ENCODE measurements around the gene PKP1. TPM values are rescaled to one million over a fixed set of nuclear protein-coding genes. Genes with fewer than 3 reads are reported as not detected.

The PKP1 gene
- total RNA-seq, 1 donor, result under 0.01 TPM

DNA sequence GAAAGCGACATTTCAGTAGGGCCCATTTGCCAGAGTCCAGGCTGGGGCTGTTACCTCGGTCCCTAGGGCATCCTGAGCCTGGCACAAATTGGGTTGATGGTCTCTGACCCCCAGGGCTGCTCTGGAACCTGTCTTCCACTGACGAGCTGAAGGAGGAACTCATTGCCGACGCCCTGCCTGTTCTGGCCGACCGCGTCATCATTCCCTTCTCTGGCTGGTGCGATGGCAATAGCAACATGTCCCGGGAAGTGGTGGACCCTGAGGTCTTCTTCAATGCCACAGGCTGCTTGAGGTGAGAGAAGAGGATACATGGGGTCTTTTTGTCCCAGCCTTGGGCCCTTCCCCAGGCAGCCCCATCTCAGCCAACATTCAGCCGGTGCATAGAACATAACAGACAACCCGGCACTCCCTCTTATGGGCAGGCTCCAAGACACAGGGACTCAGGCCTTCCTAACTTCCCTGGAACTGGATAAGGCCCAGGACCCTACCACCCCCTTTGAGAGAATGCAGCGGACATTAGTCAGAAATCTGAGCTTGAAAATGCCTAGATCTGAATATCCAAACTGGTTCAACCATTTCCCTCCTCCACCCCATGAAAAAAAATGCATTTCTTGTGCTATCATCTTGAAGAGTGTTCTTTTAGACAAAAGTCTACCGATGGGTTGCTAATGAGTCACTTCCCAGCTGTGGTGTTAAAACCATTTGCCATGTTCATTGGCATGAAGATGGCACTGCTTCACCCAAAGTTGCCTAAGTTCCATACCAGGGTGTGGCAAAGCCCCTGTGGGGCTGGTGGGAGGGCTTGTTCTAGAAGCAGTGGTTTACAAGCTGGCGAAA, 35.4 kb downstream of the PKP1 start:
- no peak overlapping the region for H3K4me3 ChIP-seq (ENCODE audit: low read depth, low read length)
- DNase-seq (ENCODE audit: low read depth), result no peak
- TF ChIP-seq, protein P1, sequence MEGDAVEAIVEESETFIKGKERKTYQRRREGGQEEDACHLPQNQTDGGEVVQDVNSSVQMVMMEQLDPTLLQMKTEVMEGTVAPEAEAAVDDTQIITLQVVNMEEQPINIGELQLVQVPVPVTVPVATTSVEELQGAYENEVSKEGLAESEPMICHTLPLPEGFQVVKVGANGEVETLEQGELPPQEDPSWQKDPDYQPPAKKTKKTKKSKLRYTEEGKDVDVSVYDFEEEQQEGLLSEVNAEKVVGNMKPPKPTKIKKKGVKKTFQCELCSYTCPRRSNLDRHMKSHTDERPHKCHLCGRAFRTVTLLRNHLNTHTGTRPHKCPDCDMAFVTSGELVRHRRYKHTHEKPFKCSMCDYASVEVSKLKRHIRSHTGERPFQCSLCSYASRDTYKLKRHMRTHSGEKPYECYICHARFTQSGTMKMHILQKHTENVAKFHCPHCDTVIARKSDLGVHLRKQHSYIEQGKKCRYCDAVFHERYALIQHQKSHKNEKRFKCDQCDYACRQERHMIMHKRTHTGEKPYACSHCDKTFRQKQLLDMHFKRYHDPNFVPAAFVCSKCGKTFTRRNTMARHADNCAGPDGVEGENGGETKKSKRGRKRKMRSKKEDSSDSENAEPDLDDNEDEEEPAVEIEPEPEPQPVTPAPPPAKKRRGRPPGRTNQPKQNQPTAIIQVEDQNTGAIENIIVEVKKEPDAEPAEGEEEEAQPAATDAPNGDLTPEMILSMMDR (IDR thresholded peaks at IDR 0.05; ENCODE audit: insufficient read depth, low read length), result no peak

DNA sequence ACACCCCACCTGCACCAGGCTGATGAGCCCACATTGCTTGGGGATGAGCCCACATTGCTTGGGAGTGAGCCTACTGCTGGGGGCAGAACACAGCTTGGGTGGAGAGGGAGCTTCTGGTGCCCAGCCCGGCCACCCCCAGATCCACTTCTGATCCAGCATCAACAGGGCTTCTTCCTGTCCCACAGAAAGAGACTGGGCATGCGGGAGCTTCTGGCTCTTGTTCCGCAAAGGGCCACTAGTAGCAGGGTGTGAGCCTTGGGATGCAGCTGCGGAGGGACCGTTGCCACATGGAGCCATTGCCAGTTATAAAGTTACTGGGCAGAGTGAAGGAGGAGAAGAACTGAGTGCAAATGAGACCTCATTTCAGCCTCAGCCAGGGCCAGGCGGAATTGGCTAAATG, 36.3 kb downstream of the PKP1 start:
- DNase-seq (ENCODE audit: low read depth), result no peak

DNA sequence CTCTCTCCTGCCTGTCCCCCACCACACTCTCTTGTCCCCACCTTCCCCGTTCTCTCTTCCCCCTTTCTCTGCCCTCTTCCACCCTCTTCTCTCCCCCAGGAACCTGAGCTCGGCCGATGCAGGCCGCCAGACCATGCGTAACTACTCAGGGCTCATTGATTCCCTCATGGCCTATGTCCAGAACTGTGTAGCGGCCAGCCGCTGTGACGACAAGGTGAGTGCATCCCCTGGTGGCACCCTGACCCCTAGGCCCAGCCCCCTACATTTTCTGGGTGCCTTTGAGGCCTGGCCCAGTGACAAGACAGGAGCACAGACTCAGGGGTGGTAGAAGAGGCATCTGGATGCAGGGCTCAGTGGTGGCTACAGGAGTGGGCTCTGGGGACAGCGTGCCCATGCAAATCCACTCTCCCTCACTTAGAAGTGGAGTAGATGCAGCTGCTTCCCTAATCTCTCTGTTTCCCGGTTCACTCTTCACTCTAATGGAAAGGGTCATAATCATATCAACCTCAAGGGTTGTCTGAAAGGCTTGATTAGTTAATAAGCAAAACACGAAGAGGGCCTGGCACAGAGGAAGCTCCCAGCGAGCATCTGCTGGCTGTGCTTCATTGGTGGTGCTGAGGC, 37.0 kb downstream of the PKP1 start:
- no peak overlapping the region for H3K4me3 ChIP-seq (ENCODE audit: low read depth, low read length)
- no peak for DNase-seq (ENCODE audit: low read depth)
- TF ChIP-seq, protein P1 (IDR thresholded peaks at IDR 0.05; ENCODE audit: insufficient read depth, low read length), result no peak

More for the DNA sequence above, 36.3 kb downstream of the PKP1 start:
- TF ChIP-seq, protein P1 (IDR thresholded peaks at IDR 0.05; ENCODE audit: insufficient read depth, low read length), result no peak
- H3K4me3 ChIP-seq (ENCODE audit: low read depth, low read length), result no peak overlapping the region

DNA sequence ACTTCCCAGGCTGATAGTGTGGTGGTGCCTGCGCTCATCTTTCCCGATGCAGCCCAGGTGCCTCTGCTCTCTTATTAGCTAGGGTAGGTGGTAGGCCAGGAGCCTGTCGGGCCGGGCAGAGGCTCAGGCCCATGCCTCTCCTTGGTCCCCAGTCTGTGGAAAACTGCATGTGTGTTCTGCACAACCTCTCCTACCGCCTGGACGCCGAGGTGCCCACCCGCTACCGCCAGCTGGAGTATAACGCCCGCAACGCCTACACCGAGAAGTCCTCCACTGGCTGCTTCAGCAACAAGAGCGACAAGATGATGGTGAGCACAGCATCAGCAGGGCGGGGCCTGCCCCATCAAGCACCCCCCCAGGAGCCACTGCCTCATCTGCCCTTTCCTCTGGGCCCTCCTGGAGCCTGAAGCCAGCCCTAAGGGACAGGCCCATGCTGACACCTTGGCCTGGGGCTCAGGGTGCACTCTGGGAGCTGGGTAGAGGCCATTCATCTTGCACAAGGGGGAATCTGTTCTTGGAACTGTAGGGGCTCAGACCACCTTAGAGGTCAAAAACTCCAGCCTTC, 38.6 kb downstream of the PKP1 start:
- no peak overlapping the region for H3K4me3 ChIP-seq (ENCODE audit: low read depth, low read length)
- TF ChIP-seq, protein P1 (IDR thresholded peaks at IDR 0.05; ENCODE audit: insufficient read depth, low read length), result no peak
- DNase-seq (ENCODE audit: low read depth), result no peak

DNA sequence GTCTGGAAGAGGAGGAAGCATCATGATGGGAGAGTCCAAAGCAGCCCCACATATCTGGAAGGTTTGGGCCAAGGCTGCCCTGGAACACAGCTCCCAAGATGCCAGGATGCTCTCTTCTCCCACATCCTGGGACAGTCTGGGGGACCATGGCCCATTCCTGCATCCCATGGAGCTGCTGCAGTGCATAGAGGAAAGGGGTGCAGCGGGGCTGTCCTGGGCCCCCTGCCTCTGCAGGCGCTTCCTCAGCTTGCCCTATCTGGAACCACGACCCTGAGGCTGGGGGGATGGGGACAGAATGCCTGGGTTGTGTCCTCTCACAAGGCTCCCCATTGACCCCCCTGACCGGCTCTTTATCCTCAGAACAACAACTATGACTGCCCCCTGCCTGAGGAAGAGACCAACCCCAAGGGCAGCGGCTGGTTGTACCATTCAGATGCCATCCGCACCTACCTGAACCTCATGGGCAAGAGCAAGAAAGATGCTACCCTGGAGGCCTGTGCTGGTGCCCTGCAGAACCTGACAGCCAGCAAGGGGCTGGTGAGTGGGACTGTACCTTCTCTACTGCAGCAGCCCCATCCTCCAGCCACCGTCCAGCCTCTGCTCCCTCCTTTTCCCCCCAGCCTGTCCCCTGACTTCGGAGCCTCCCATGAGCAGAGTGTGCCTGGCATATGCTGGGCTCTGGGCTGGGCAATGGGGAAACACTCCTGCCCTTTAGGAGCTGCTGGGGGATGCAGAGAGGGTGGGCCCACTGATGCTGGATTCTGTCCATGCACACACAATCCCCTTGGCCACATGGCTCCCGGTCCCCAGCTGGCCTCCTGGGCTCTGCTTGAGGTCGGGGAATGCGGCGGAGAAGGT, 39.6 kb downstream of the PKP1 start:
- TF ChIP-seq, protein P1 (IDR thresholded peaks at IDR 0.05; ENCODE audit: insufficient read depth, low read length), result no peak
- no peak for DNase-seq (ENCODE audit: low read depth)
- no peak overlapping the region for H3K4me3 ChIP-seq (ENCODE audit: low read depth, low read length)

DNA sequence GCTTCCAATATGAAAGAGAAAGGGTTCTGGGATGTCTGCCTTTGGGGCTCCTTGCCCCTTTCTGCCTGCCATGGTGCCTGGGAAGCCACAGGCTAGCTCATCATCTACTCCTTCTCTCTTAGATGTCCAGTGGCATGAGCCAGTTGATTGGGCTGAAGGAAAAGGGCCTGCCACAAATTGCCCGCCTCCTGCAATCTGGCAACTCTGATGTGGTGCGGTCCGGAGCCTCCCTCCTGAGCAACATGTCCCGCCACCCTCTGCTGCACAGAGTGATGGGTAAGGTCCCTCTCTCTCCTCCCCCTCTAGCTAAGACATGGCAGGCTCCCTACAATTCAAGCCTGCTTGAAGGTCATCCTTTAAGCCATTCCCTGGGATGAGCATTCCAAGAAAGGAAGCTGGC, 41.0 kb downstream of the PKP1 start:
- TF ChIP-seq, protein P1 (IDR thresholded peaks at IDR 0.05; ENCODE audit: insufficient read depth, low read length), result no peak
- no peak for DNase-seq (ENCODE audit: low read depth)
- H3K4me3 ChIP-seq (ENCODE audit: low read depth, low read length), result no peak overlapping the region
